ENCODE results near the gene H2AZ2.
"Not testable (repeated sequence)": the region's sequence is repeated elsewhere in the genome, so short reads cannot be mapped to it uniquely, and the experiment has no call there.

Gene H2AZ2

DNA sequence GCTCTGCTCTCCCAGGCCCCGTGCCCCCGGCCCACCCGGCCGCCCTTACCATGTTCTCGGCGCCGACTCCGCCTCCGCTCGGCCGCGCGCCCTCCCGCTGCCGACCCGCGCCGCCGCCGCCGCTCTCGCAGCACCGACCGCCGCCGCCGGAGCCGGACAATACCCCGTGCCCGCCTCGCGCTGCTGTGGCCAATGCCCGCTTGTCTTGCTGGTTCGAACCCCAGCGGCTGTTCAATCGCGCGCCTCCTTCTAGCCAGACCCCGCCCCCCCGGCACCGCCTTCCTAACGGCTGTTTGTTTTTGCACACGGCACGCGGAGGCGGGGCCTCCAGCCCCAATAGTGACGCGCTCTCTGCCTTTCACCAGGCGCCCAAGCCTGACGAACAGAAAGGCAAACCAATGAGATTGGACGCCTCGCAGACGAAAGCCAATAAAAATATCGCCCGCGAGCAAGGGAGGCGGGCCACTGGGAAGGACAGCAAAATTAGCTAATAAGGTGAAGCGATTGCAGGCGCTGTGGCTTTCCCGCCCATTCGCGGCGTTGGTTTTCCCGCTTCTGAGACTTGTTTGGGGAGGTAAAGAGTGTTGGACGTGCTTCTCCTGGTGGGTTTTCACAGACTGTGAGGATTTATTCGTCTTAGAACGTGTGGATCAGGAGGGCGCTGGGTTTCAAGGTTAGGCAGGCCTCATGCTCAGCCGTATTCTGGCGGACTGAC, at the start of gene H2AZ2:
Gene H2AZ2 (minus strand): TSS at position 168 of the 715 bp plus-strand sequence. CDS start 116 bp downstream, at position 52.
- peak; percentile 100 for DNase-seq (ENCODE audit: low read depth in 2 of 2)

- no peak for DNase-seq (ENCODE audit: low read depth in 2 of 2)
These were observed 49.4 kb upstream of the H2AZ2 start for GRCh38 chr7:44897309-44897708.

GRCh38 chr7:44894888-44895580, 47.1 kb upstream of the H2AZ2 start:
- DNase-seq (ENCODE audit: low read depth in 2 of 2): no peak

DNA sequence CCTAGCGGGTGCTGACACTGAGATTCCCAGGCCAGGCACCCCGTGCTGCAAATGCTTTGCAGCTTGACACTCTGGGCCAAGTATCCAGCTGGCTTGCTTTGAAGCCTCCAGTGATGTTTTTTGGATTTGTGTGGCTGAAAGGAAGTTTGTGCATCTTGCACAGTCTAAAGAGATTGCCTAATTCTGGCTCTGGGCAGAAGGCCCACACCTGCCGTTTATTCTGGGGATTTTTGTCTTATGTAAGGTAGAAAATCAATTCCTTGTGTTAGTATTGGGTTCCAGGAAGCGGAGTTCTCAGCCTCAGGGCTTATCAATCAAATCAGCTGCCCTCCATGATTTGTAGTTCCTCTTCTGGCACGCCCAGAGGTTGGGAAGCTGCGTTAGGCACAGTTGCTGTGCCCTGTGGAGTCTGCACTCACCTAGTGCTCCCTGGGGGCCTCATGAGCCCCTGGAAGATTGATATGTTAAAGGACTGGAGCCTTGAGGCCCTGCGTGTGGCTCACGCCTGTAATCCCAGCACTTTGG, 45.9 kb upstream of the H2AZ2 start:
- DNase-seq (ENCODE audit: low read depth in 2 of 2): no peak

DNA sequence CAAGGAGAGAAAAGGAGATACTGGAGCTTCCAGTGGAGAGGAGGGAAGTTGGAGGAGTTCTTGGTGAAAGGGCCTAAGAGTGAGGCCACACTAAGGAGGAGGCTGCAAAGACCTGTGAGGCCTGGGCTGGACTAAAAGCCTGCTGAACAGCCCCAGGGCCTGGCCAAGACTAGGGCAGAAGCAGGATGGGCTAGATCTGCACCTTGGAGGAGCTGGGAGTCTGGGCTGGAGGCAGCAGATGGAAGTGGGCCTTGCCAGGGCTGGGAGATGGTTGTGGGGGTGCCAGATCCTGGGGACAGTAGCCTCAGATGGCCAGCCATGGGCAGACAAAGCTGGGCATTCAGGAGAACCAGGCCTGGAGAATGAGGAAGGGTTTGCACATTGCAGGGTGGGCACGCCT, 43.9 kb upstream of the H2AZ2 start:
- DNase-seq (ENCODE audit: low read depth in 2 of 2): no peak

DNA sequence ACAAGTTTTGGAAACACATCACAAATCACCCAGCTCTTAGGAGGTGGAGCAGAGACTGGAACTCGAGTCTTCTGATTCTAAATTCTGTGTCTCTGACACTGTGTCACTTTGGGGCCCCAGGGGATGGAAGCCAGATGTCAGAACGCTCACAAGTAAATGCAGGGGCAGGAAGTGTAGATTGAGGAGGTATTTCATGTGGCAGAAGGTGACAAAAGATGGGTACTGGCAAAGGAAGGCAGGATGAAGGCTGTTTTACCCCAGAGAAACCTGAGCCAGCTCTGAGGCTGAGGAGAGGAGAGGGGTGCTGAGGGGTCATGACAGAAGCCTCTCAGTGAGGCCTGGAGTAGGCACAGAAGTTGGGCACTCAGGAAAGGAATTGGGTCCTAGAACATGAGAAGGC, 43.5 kb upstream of the H2AZ2 start:
- DNase-seq (ENCODE audit: low read depth in 2 of 2): no peak

GRCh38 chr7:44889086-44889781, 41.3 kb upstream of the H2AZ2 start:
- DNase-seq (ENCODE audit: low read depth in 2 of 2): no peak

- DNase-seq (ENCODE audit: low read depth in 2 of 2): no peak
These were observed 39.4 kb upstream of the H2AZ2 start for GRCh38 chr7:44887293-44887692.

DNA sequence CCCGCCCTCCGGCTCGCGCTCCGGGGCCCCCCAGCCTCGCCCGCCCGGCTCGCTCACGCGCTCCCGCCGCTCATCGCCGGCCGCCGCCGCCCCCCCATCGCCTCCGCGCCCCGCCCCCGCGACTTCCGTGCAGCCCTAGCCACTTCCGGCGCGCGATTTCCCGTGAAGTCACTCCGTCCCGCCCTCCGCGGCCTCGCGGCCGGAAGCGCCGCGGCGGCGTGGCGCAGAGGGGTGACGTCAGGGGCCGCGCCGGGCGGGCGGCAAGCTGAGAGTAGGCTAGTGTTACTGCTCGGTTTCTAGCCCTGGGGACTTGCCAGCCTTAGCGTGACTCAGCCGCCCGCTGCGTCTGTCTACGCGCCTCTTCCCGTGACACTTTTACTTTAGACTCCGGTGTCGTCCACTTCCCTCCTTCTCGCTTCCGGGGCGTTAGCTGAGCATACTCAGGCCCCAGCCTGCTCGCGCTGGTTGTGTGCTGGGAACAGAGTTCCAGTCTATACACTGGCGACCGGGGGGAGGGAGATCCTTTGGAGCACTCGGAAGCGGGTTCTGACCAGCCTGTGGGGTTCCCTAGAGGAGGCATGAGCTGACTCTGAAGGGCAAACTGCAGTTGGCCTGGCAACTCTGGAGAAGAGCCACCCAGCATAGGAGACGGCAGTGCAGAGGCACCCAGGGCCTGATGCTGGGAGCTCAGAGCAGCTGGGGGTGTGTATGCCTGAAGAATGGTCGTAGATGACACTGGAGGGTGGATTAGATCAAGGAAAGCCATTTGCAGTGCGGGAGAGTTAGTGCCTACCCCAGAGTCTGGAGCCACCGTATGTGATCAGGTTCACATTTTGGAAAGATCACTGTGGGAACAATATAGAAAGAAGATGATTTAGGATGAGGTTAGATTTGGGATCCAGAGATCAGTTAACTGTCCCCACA, 37.8 kb upstream of the H2AZ2 start, which contains the start of gene PURB:
Gene PURB (minus strand): TSS at position 137 of the 924 bp plus-strand sequence. CDS start 182 bp downstream, outside the sequence.
- peak; percentile 95 to 96 for DNase-seq (ENCODE audit: low read depth in 2 of 2)

- DNase-seq (ENCODE audit: low read depth in 2 of 2): peak; percentile 10 to 18
These were observed 36.9 kb upstream of the H2AZ2 start for GRCh38 chr7:44884621-44885393.

DNA sequence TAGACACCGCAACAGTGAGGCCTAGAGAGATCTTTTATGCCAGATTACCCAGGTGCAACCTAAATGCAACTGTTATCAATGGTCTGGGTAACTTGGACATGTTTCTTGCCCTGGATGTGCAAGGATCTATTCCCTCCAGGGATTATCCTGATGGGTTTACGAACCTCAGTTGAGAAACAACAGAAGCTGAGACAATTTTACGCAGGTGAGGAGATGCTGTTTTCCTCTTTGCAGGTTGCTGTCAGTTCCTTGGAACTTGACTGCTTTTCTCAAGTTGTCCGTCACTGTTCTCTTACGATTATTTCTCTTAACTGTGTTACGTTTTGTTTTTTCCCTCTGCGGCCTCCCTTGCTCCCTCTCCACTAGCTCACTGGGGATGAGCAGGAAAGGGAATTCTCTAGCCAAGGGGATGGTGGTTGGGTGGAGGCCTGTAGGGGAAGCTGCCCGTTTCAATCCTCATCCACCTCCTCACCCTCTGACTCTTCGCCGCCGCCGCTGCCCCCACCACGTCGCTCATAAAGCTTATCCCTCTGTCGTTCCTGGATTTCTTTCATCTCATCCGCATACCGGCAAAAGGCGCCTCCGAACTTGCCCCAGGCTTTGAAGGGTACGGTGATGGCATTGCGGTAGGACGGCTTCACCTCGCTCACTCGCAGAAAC, 36.2 kb upstream of the H2AZ2 start:
- DNase-seq (ENCODE audit: low read depth in 2 of 2): no peak

DNA sequence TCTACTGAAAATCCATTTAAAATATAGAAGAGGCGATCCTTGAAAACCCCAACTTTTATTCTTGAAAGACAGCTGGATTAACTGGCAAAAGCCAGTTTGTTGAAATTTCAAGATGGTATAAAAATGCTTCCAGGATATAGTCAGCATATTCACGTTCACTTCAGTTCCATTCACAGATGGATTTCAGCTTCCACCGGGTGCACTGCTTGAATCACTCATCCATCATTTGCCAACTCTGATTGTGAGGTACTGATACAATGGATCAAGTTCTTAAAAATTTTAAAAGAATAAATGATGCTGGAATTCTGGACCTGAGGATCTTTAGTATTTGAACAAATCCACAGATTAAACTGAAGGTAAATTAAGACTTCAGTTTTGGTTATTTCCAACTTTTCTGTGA, 35.0 kb upstream of the H2AZ2 start:
- DNase-seq (ENCODE audit: low read depth in 2 of 2): no peak

DNA sequence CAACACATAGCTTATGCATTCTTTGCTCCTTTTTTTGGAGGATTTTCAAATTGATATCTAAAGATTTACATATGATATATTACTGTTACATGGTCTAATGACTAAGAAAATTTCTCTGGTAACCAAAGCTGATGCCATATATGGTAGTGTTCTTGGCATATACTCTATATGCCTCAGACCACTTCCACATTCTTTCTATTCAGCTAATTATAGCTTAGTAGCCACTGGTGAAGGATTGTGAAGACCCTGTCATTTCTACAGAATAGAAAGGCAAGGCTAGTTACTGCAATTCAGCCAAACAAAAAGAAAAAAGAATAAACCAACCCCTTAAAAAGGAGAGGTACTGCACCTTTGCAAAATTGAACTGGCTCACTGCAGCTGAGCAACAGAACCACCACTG, 33.7 kb upstream of the H2AZ2 start:
- no peak for DNase-seq (ENCODE audit: low read depth in 2 of 2)

DNA sequence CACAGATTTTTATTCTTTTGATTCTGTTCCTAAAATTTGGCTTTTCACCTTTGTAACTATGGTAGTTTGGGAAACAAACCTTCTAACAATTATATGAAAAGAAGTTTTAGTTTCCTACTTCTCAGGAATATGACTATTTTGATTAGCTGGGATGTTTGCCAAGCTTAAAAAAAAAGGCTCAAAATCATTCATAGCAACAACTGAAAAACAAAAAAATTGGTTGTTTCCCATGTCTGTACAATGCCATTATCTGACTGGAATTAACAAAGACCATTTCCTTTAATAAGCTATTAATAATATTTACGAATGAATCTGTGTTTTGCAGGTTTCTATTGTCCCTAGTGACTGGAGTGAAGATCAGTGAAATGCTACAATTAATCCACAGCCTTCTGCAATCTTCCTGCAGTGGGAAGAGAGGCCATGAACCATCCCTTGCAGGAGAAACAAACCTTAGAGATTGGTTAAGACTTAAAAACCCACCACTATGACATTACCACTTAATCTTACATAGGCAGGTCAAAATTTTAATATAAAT, 33.2 kb upstream of the H2AZ2 start:
- no peak for DNase-seq (ENCODE audit: low read depth in 2 of 2)

- no peak for DNase-seq (ENCODE audit: low read depth in 2 of 2)
These were observed 32.6 kb upstream of the H2AZ2 start for GRCh38 chr7:44880317-44881018.

- DNase-seq (ENCODE audit: low read depth in 2 of 2): no peak
These were observed 28.5 kb upstream of the H2AZ2 start for GRCh38 chr7:44876393-44876792.

- no peak for DNase-seq (ENCODE audit: low read depth in 2 of 2)
These were observed 27.4 kb upstream of the H2AZ2 start for GRCh38 chr7:44875241-44875640.

GRCh38 chr7:44872787-44873186, 24.9 kb upstream of the H2AZ2 start:
- no peak for DNase-seq (ENCODE audit: low read depth in 2 of 2)

DNA sequence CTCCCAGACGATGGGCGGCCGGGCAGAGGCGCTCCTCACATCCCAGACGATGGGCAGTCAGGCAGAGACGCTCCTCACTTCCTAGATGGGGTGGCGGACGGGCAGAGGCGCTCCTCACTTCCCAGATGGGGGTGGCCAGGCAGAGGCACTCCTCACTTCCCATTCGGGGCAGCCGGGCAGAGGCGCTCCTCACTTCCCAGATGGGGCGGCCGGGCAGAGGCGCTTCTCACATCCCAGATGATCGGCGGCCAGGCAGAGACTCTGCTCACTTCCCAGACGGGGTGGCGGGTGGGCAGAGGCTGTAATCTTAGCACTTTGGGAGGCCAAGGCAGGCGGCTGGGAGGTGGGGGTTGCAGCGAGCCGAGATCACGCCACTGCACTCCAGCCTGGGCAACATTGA, 24.0 kb upstream of the H2AZ2 start:
- DNase-seq (ENCODE audit: low read depth in 2 of 2): not testable (repeated sequence)
